ENCODE results near the gene PML.
A peak's percentile ranks its signal among the peaks of the same experiment; 100 is the strongest.

PML gene

DNA sequence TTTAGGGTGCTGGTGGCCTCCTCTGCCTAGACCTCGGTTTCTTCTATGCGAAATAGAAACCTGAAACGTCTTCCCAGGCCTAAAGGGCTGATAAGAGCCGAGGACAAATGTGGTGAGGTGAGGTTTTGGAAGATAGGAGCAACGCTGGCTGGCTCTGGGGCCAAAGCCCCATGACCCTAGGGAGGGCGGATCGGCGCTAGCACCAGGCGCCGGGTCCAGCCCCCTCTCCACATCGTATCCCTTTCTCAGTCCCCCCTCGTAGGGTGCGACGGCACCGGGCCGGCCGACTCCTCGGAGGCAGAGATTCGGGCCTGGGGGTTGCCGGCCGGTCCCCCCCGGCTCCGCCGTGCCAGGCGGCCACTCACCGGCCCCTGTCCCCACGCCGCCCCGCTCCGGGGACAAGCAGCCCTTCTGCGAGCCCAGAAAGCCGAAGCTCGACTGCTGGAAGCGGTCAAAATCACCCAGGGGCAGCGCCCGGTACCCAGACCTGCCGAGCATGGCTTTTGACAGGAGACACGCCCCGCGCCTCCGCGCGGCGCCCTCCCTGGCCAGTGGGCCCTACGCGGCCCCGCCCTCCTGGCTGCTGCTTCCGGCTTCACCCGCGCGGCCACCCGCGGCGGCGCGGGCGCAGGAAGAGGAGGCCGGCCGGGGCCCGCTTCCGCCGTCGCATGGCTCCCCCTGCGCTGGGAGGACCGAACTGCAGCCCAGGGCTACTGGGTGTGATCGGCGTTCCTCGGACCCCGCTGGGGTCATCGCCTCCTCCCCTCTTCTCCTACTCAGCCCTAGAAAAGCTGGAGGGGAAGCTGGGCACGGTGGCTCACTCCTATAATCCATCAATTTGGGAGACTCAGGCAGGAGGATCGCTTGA is 2.6 kb upstream of the PML start, which contains the start of gene STOML1:
STOML1 (minus strand) TSS at position 570 of the 868 bp plus-strand sequence; CDS start at position 498, 72 bp downstream.
- H3K36me3 Mint-ChIP-seq (ENCODE audit: insufficient read depth) = peaks cover 6% of the 10 kb centered on the region
- peak within 1 kb of the TSS; percentile 84 to 97 for H3K4me3 Mint-ChIP-seq
- H3K27me3 Mint-ChIP-seq = no peaks in the 10 kb centered on the region
- ATAC-seq (replicated peaks) = peak; percentile 82
- H3K9me3 Mint-ChIP-seq = no peaks in the 10 kb centered on the region
- peak; percentile 90 to 96 (median 93) for DNase-seq
- H3K4me1 Mint-ChIP-seq (ENCODE audit: low read depth in 2 of 2) = peaks cover 31 to 36% of the 10 kb centered on the region in 2 donors
- H3K27ac Mint-ChIP-seq = peak within 1 kb of the TSS; percentile 67 to 80

DNA sequence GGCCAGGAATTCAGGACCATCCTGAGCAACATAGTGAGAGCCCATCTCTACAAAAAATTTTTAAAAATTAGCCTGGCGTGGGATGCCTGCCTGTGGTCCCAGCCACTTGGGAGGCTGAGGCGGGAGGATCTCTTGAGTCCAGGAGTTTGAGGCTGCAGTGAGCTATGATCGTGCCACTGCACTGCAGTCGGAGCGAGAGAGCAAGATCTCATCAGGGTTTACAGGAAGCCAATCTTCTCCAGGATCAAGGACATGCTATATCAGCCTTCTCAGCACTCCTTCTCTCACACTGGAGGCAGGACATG is 2.0 kb upstream of the PML start:
- ATAC-seq (replicated peaks) (no peak), DNase-seq (no peak)
- peaks cover 37 to 41% of the 10 kb centered on the region in 2 donors for H3K4me1 Mint-ChIP-seq (ENCODE audit: low read depth in 2 of 2)
- no peaks in the 10 kb centered on the region for H3K27me3 Mint-ChIP-seq
- H3K4me3 Mint-ChIP-seq = peak overlapping the region; percentile 84 to 97
- H3K27ac Mint-ChIP-seq = peak overlapping the region; percentile 67 to 80
- peaks cover 7% of the 10 kb centered on the region for H3K36me3 Mint-ChIP-seq (ENCODE audit: insufficient read depth)
- no peaks in the 10 kb centered on the region for H3K9me3 Mint-ChIP-seq

DNA sequence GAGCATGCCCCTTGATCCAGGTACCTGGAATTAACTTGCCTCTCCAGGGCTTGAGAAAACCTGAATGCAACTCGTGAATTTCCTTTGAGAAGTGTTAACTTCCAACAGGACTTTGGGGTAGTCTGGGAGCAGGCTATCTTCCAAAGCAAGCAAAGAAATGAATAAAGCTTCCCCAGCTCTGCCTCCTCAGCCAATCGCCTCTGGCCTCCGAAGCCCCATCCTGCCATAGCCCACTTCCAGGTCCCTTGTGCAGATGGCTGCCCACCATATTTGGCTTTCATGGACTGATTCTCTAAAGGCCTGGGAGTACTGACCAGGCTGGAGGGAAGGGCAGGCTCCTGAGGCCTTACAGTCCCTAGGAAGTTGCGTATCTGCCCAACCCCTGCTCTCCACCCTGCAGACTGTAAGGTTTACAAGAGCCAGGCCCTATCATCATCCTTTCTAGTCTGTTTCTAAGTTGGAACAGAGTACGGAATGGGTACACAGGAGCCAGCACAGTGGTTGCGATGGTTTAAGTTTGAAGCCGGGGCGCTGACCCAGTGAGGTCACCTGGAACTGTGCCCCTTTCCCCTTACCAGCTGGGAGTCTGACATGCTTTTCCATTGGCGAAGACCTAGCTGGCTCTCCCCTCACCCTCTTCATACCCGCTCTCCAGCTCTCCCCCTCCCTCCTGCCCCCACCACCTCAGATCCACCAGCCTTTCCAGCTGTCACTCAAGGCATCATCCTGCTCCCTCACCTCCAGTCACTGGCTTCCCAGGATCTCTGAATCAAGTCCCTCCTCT is 1.1 kb upstream of the PML start:
- Mint-ChIP-seq H3K36me3 (ENCODE audit: insufficient read depth) (peaks cover 11% of the 10 kb centered on the region), H3K9me3 (no peaks in the 10 kb centered on the region), H3K4me3 (peak overlapping the region; percentile 97), H3K27me3 (no peaks in the 10 kb centered on the region), H3K27ac (peak overlapping the region in 1 of 2 donors; percentile 93), H3K4me1 (ENCODE audit: low read depth in 2 of 2) (peaks cover 44 to 48% of the 10 kb centered on the region in 2 donors)
- no peak for DNase-seq
- ATAC-seq (replicated peaks) = no peak

DNA sequence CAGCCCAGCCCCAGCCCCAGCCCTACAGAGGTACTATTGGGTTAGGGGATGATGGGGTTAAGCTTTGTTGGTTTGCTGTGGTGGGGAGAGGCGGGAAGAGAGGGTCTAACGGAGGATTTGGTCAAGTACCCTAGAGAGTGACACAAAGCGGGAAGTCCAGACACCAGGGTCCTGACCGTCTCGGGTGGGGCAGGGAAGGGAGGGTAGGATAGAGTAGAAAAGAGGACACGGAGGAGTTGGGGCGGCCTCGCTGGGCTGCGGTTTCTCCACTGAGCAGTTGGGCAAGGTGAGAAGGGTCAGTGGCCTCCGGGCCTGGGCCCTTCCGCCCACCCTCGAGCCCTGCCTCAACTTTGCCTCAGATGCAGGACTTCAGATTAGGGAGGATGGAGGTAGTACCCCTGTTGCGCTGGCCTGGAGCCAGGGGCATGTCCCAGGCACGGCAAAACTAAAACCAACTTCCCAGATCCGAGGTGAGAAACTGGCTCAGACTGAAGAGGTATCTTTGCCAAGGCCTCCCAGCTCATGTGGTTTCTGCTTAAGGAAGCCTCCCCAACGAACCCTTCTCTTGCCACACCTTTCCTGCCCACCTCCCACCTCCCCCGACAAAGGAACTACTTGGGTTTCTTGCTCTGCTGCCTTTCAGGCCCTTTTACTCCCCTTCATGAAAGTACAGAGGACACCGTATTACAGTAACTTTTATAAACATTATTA is 551 bp downstream of the PML start:
- Mint-ChIP-seq H3K36me3 (ENCODE audit: insufficient read depth) (peaks cover 22% of the 10 kb centered on the region), H3K9me3 (no peaks in the 10 kb centered on the region), H3K27me3 (no peaks in the 10 kb centered on the region), H3K4me3 (peak overlapping the region; percentile 97), H3K4me1 (ENCODE audit: low read depth in 2 of 2) (peaks cover 49 to 58% of the 10 kb centered on the region in 2 donors), H3K27ac (peak overlapping the region; percentile 93 to 95)
- ATAC-seq (replicated peaks) (no peak), DNase-seq (no peak)

- Mint-ChIP-seq H3K36me3 (ENCODE audit: insufficient read depth) (peaks cover 29% of the 10 kb centered on the region), H3K27me3 (no peaks in the 10 kb centered on the region), H3K27ac (peak overlapping the region; percentile 93 to 95), H3K4me3 (peak overlapping the region; percentile 97), H3K4me1 (ENCODE audit: low read depth in 2 of 2) (peaks cover 49 to 62% of the 10 kb centered on the region in 2 donors), H3K9me3 (no peaks in the 10 kb centered on the region)
- no peak for ATAC-seq (replicated peaks)
- no peak for DNase-seq
These were observed 1.8 kb downstream of the PML start for GRCh38 chr15:73996267-73996666.

- H3K4me1 Mint-ChIP-seq (ENCODE audit: low read depth in 2 of 2) = peaks cover 48 to 62% of the 10 kb centered on the region in 2 donors
- ATAC-seq (replicated peaks) (no peak), DNase-seq (no peak)
- peak overlapping the region; percentile 93 to 95 for H3K27ac Mint-ChIP-seq
- H3K9me3 Mint-ChIP-seq = no peaks in the 10 kb centered on the region
- H3K4me3 Mint-ChIP-seq = peak overlapping the region; percentile 97
- H3K36me3 Mint-ChIP-seq (ENCODE audit: insufficient read depth) = peaks cover 32% of the 10 kb centered on the region
- H3K27me3 Mint-ChIP-seq = no peaks in the 10 kb centered on the region
These were observed 2.4 kb downstream of the PML start for GRCh38 chr15:73996939-73997338.

- no peak for ATAC-seq (replicated peaks)
- Mint-ChIP-seq H3K9me3 (no peaks in the 10 kb centered on the region), H3K36me3 (ENCODE audit: insufficient read depth) (peaks cover 37% of the 10 kb centered on the region), H3K4me1 (ENCODE audit: low read depth in 2 of 2) (peaks cover 42 to 57% of the 10 kb centered on the region in 2 donors), H3K27ac (peak overlapping the region in 1 of 2 donors; percentile 95), H3K4me3 (peak overlapping the region in 1 of 2 donors; percentile 97), H3K27me3 (no peaks in the 10 kb centered on the region)
- DNase-seq = no peak
These were observed 3.5 kb downstream of the PML start for GRCh38 chr15:73997986-73998385.

GRCh38 chr15:74006774-74007639 is 12.5 kb downstream of the PML start:
- Mint-ChIP-seq H3K4me3 (peak overlapping the region; percentile 22 to 48), H3K9me3 (no peaks in the 10 kb centered on the region), H3K27ac (peak overlapping the region; percentile 58 to 67), H3K4me1 (ENCODE audit: low read depth in 2 of 2) (peaks cover 39 to 60% of the 10 kb centered on the region in 2 donors), H3K27me3 (no peaks in the 10 kb centered on the region), H3K36me3 (ENCODE audit: insufficient read depth) (peaks cover 48% of the 10 kb centered on the region)
- DNase-seq = no peak
- ATAC-seq (replicated peaks) = no peak

- Mint-ChIP-seq H3K9me3 (no peaks in the 10 kb centered on the region), H3K27me3 (no peaks in the 10 kb centered on the region), H3K4me3 (peak overlapping the region; percentile 22 to 48), H3K4me1 (ENCODE audit: low read depth in 2 of 2) (peaks cover 39 to 60% of the 10 kb centered on the region in 2 donors), H3K36me3 (ENCODE audit: insufficient read depth) (peaks cover 47% of the 10 kb centered on the region), H3K27ac (peak overlapping the region; percentile 38 to 58)
- DNase-seq (no peak), ATAC-seq (replicated peaks) (peak; percentile 31)
These were observed 13.4 kb downstream of the PML start for GRCh38 chr15:74007820-74008371.

DNA sequence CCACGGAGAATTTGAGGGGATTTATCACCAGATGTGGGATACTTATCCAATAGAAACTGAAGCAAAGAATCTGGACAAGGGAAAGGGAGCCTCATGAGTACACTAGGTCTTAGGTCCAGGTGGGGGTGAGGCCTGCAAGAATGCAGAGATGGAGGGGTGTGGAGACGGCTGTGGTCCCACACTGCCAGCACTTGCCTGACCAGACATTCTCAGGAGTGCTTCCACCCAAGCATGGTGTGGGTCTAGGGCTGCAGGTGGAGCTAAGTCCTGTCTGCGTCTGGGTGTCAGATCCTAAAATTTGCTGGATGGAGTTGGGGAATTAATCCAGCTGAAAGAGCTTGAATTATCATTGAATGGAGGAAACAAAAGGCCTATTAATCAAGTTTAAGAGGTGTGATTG is 14.4 kb downstream of the PML start:
- ATAC-seq (replicated peaks) (no peak), DNase-seq (no peak)
- peaks cover 38 to 56% of the 10 kb centered on the region in 2 donors for H3K4me1 Mint-ChIP-seq (ENCODE audit: low read depth in 2 of 2)
- no peaks in the 10 kb centered on the region for H3K9me3 Mint-ChIP-seq
- peaks cover 43% of the 10 kb centered on the region for H3K36me3 Mint-ChIP-seq (ENCODE audit: insufficient read depth)
- no peaks in the 10 kb centered on the region for H3K27me3 Mint-ChIP-seq
- no peak overlapping the region for H3K4me3 Mint-ChIP-seq
- H3K27ac Mint-ChIP-seq = no peak overlapping the region

- H3K27me3 Mint-ChIP-seq = no peaks in the 10 kb centered on the region
- peaks cover 36% of the 10 kb centered on the region for H3K36me3 Mint-ChIP-seq (ENCODE audit: insufficient read depth)
- ATAC-seq (replicated peaks) (no peak), DNase-seq (no peak)
- H3K27ac Mint-ChIP-seq = peak overlapping the region; percentile 46 to 62
- H3K9me3 Mint-ChIP-seq = no peaks in the 10 kb centered on the region
- H3K4me1 Mint-ChIP-seq (ENCODE audit: low read depth in 2 of 2) = peaks cover 41 to 62% of the 10 kb centered on the region in 2 donors
- H3K4me3 Mint-ChIP-seq = no peak overlapping the region
These were observed 16.5 kb downstream of the PML start for GRCh38 chr15:74010929-74011540.

DNA sequence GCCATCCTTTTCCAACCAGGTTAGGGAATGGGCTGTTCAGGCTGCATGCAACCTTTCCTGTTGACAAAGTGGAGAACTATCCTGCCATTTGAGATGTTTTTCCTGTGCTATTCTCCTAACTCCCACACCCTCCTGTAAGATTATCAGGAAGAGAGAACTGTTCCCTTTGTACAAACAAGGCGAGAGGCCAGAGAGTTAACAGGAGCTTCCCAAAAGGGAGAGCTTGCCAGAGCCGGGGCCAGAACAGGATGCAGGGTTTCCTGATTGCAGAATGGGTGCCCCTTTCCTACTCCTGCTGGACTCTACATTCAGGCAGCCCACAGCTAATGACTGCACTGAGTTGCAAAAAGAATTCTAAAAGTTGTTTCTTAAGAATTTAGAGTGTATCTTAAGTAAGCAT is 17.1 kb downstream of the PML start:
- Mint-ChIP-seq H3K27me3 (no peaks in the 10 kb centered on the region), H3K9me3 (no peaks in the 10 kb centered on the region), H3K4me3 (no peak overlapping the region), H3K36me3 (ENCODE audit: insufficient read depth) (peaks cover 37% of the 10 kb centered on the region), H3K4me1 (ENCODE audit: low read depth in 2 of 2) (peaks cover 38 to 58% of the 10 kb centered on the region in 2 donors), H3K27ac (peak overlapping the region in 1 of 2 donors; percentile 62)
- DNase-seq (no peak), ATAC-seq (replicated peaks) (no peak)
